HAP-1 (cell line): ENCODE results near the gene SLC44A1.

Experiments
- DNase-seq, 2 experiments: peaks; one replicate each; pipeline ENCODE4 v3.0.0-alpha.2; 2016 to 2020; ENCODE audit warnings: low spot score in 2 of 2
- H3K27me3 ChIP-seq: fragments of 250-450 bp; sonication (Bioruptor Pico); 2 replicates; pipeline ENCODE4 v1.5.1; 2020; ENCODE audit warnings: low read depth, mild to moderate bottlenecking, moderate library complexity
- H3K36me3 ChIP-seq: fragments of 250-450 bp; sonication (Bioruptor Pico); replicated peaks from 2 replicates; pipeline ENCODE4 v1.5.1; 2020; ENCODE audit warnings: mild to moderate bottlenecking
- H3K4me1 ChIP-seq: fragments of 250-450 bp; sonication (Bioruptor Pico); 2 replicates; pipeline ENCODE4 v1.5.1; 2020; ENCODE audit warnings: mild to moderate bottlenecking
- H3K4me3 ChIP-seq: fragments of 250-450 bp; sonication (Bioruptor Pico); 2 replicates; pipeline ENCODE4 v1.5.1; 2020; ENCODE audit warnings: mild to moderate bottlenecking, moderate library complexity
- H3K9me3 ChIP-seq: fragments of 250-450 bp; sonication (Bioruptor Pico); 2 replicates; pipeline ENCODE4 v1.5.1; 2020; ENCODE audit warnings: mild to moderate bottlenecking, moderate library complexity
- in situ Hi-C: fragments of 300-500 bp; cut with MboI; formaldehyde crosslinking; loops from 3 replicates; pipeline ENCODE4 v1.14.3; 2020; ENCODE audit warnings: low sequenced_read_pairs, inconsistent platforms, mixed read lengths

SLC44A1 gene

DNA sequence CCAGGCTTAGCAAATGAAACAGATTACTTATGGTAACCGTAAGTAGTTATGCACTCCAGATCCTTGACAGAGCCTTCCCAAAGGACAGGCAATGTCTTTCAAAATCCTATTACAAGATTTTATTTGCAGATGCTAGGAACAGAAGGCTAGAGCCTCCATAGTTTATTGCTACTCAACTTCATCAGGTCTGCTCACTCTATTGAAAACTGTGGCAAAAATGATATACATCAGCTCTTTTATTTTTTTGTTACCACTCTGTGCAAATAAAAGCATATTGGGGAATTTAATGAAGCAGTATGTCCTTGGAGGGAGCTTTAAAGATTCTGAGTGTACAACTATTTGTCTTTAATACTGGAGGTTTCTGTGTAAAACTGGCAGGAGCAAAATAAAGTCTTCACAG, 46.5 kb downstream of the SLC44A1 start:
- peaks cover 60% of the 10 kb centered on the region for H3K4me1 ChIP-seq
- no peak overlapping the region for H3K4me3 ChIP-seq
- in situ Hi-C loops: no loop called here
- H3K27me3 ChIP-seq: no peaks in the 10 kb centered on the region
- no peaks in the 10 kb centered on the region for H3K9me3 ChIP-seq
- H3K36me3 ChIP-seq: no peaks in the 10 kb centered on the region
- DNase-seq: no peak

DNA sequence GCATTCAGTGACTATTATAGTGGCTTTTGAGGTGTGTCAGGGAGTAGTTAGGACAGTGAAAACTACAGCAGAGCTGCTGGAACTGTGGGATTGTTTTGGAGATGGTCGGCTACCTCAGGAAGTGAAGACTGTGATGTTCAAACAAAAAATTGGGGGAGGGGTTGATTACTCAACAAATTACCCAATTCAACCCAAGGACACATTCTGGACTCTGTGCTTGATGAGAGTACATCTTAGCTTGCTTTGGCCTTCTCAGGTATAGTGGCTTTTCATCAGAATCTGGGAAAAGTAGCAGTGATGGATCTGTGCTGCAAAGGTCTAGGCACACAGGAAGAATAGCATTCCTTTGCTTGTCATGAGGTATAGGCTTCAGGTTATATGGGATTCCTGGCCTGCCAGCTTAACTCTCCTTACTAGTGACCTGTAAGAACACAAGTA, 47.0 kb downstream of the SLC44A1 start:
- H3K36me3 ChIP-seq: no peaks in the 10 kb centered on the region
- H3K27me3 ChIP-seq: no peaks in the 10 kb centered on the region
- in situ Hi-C loops: no loop called here
- DNase-seq: no peak
- peaks cover 65% of the 10 kb centered on the region for H3K4me1 ChIP-seq
- no peaks in the 10 kb centered on the region for H3K9me3 ChIP-seq
- H3K4me3 ChIP-seq: no peak overlapping the region

DNA sequence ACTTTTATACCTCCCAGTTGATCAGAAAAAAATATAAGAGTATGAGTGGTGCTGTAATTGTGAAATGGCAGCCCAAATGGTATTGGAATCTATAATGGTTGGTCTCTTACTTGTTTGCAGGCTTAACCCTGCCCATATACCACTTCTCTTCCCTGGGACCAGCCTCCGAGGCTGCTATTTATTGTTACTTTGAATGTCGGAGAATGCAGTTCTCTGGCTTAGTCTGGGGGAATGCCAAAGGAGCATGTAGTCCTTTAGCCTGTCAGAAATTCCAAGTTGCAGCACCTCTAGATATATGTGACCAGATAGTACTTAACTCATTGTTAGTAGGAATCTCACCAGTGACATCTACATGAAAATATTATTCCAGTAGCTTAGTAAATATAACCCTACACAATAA, 47.5 kb downstream of the SLC44A1 start:
- H3K9me3 ChIP-seq: no peaks in the 10 kb centered on the region
- in situ Hi-C loops: no loop called here
- peaks cover 69% of the 10 kb centered on the region for H3K4me1 ChIP-seq
- H3K27me3 ChIP-seq: no peaks in the 10 kb centered on the region
- no peak overlapping the region for H3K4me3 ChIP-seq
- peak in 1 of 2 experiments; percentile 14 for DNase-seq
- no peaks in the 10 kb centered on the region for H3K36me3 ChIP-seq

DNA sequence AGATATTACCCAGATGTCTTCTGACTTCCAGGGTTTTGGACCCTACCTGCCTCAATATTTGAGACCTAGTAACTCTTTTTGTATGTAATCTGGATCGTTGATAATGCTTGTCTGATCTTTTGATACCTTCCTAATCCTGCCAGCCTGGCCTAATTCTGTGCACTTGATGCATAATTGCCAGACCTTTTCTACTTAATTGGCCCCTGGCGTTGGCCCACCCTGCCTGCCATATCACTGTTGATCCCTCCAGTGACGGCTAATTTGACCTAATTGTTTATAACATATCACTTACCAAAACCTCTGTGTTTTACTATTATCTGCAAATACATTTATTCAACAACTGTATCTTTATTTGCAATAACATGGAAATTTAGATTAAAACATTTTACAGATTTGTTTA, 49.0 kb downstream of the SLC44A1 start:
- H3K9me3 ChIP-seq: no peaks in the 10 kb centered on the region
- DNase-seq: no peak
- H3K4me1 ChIP-seq: peaks cover 72% of the 10 kb centered on the region
- no peak overlapping the region for H3K4me3 ChIP-seq
- H3K27me3 ChIP-seq: no peaks in the 10 kb centered on the region
- in situ Hi-C loops: no loop called here
- no peaks in the 10 kb centered on the region for H3K36me3 ChIP-seq

DNA sequence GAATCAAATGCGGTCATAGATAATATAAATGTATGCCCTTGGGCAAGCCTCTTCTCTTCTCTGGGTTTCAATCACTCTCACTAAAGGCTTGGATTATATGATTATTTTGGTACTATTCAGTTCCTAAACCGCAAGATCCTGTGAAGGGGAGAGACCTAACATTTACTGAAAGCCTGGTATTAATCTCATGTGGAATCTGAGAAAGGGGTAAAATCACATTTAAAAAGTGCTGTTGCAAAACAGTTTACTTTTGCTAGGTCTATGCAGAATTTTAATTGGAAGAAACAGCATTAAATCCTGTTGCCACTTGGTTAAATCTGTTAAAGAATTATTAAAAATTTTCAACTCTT, 50.7 kb downstream of the SLC44A1 start:
- no peaks in the 10 kb centered on the region for H3K9me3 ChIP-seq
- H3K27me3 ChIP-seq: no peaks in the 10 kb centered on the region
- H3K36me3 ChIP-seq: no peaks in the 10 kb centered on the region
- peak in 1 of 2 experiments; percentile 76 for DNase-seq
- in situ Hi-C loops: no loop called here
- H3K4me1 ChIP-seq: peaks cover 57% of the 10 kb centered on the region
- H3K4me3 ChIP-seq: no peak overlapping the region

DNA sequence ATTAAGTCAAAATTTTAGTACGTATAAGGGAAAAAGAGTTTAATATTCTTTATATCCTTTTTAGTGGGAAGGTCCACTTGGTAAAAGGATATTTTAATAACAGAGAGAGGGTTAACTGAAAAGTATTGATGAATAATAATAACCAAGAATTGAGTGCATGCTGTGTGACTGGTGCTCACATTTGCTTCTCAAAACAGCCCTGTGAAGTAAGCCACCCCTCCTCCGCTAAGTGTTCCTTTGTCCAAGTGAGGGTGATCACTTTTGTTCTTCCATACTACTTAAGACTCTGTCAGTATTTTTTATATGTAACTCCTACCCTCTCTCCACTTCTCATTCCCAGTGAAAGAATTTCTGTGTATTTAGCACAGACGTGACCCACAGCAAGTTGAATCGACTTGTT, 51.5 kb downstream of the SLC44A1 start:
- Histone ChIP-seq H3K9me3 (no peaks in the 10 kb centered on the region), H3K4me3 (no peak overlapping the region), H3K27me3 (no peaks in the 10 kb centered on the region), H3K36me3 (no peaks in the 10 kb centered on the region; the same call in 1 of the 2 replicates), H3K4me1 (peaks cover 49% of the 10 kb centered on the region)
- in situ Hi-C loops: no loop called here
- DNase-seq: peak; percentile 52 to 62

DNA sequence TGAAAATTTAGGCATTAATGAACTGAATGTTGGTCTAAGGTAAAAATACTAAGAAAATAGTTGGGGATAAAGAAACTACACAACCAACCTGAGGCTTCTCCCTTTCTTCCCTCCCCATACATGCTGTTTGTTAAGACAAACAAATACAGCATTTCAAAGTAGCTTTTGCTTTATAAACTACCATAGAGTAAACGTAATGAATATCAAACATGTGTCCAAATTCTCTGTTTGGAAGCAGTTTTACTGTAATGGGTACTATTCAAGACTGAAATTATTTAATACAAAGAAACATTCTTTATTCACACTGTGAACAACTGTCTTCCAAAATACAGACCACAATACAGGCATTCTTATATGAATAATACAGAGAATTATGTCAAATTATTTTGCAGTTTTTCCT, 52.0 kb downstream of the SLC44A1 start:
- Histone ChIP-seq H3K36me3 (no peaks in the 10 kb centered on the region; the same call in 1 of the 2 replicates), H3K4me1 (peaks cover 45% of the 10 kb centered on the region), H3K4me3 (no peak overlapping the region), H3K27me3 (no peaks in the 10 kb centered on the region), H3K9me3 (no peaks in the 10 kb centered on the region)
- in situ Hi-C loops: no loop called here
- no peak for DNase-seq

DNA sequence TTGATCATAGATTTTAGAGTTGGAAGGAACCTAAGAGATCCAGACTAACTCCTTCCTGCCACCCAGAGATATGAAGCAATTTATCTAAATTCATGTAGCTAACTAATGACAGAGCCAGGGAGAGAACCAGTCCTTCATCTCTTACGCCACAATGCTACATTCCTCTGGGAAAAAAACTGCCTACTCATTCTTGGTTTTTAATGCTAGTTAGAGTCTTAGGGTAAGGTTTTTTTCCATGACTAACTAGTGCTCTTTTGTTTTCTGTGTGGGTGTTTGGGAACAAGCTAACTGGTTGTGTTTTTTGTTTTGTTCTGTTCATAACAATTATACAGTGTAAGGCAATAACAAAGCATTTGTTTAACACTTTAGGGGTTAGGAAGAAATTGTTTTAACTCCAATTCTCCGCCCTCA, 52.4 kb downstream of the SLC44A1 start:
- Histone ChIP-seq H3K4me1 (peaks cover 40% of the 10 kb centered on the region), H3K36me3 (no peaks in the 10 kb centered on the region; the same call in 1 of the 2 replicates), H3K9me3 (no peaks in the 10 kb centered on the region), H3K4me3 (no peak overlapping the region), H3K27me3 (no peaks in the 10 kb centered on the region)
- DNase-seq: peak in 1 of 2 experiments; percentile 43
- in situ Hi-C loops: no loop called here

DNA sequence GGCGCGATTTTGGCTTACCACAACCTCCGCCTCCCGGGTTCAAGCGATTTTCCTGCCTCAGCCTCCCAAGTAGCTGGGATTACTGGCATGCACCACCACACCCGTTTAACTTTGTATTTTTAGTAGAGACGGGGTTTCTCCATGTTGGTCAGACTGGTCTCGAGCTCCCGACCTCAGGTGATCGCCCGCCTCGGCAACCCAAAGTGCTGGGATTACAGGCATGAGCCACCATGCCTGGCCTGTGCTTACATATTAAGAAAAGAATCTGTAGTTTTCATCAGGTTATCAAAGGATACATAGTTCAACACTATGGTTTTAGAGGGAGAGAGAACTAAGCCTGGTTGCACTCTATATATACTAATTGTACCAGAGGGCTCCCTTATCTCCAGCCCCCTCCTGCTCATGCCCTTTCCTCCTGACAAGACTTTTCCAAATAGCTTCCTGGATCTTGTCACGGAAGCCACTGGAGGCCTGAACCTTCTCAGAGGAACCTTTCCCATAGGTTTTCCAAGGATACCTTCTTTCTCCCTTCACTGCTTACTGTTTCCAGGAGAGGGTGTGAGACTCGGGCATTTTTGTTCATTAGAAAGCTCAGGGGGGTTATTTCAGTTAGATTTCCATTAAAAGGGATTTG, 53.1 kb downstream of the SLC44A1 start:
- no peak for DNase-seq
- Histone ChIP-seq H3K27me3 (no peaks in the 10 kb centered on the region), H3K4me1 (peaks cover 34% of the 10 kb centered on the region), H3K4me3 (no peak overlapping the region), H3K9me3 (no peaks in the 10 kb centered on the region), H3K36me3 (no peaks in the 10 kb centered on the region; the same call in 1 of the 2 replicates)
- in situ Hi-C loops: no loop called here

DNA sequence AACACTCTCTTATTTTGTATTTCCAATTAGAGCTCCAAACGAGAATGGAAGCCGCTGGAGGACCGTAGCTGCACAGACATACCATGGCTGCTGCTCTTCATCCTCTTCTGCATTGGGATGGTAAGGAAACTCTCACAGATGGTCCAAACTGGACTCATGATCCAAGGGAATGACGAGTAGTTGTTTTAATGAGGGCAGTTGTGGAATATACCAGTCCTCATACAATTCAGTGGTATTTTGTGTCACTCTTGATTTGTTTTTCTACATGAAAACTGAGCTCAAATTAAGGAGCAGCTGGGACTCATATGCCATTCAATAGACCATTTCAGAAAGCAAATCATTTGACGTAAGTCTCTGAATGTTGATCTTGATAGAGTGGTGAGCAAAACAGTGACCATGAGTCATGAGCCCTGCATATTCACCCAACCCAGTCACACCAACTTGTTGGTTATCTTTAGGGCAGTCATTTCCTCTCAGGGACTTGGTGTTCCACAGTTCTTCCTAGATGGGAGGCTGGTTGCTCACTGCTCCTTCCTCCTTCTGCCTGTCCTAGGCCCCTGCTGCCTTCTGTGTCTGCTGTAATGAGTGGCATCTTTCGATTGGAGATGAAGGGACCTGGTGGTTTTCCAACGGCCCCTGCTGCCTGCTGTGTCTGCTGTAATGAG, 54.9 kb downstream of the SLC44A1 start:
- DNase-seq: no peak
- Histone ChIP-seq H3K4me1 (peaks cover 34% of the 10 kb centered on the region), H3K27me3 (no peaks in the 10 kb centered on the region), H3K36me3 (no peaks in the 10 kb centered on the region; the same call in 1 of the 2 replicates), H3K9me3 (no peaks in the 10 kb centered on the region), H3K4me3 (no peak overlapping the region)
- in situ Hi-C loops: no loop called here

DNA sequence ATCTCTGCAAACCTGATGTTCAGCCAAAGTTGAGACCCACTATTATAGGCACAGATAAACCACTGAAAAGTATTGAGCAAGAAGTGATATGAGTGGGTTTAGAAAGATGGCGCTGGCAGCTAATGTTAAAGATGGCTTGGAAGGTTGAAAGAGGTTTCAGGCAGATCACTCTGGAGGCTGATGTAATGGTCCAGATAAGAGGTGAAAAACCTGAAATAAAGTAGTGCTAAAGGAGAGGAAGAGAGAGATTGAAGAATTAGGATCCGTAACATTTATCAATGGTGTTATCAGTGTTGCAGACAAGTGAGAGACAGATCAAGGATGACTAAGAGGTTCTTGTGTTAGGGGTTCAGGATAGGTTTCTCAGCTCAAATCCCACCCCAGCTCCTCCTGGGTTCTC, 58.3 kb downstream of the SLC44A1 start:
- no peaks in the 10 kb centered on the region for H3K9me3 ChIP-seq
- in situ Hi-C loops: no loop called here
- peaks cover 2% of the 10 kb centered on the region; the same call in 1 of the 2 replicates for H3K4me1 ChIP-seq
- DNase-seq: no peak
- H3K4me3 ChIP-seq: no peak overlapping the region
- no peaks in the 10 kb centered on the region; the same call in 1 of the 2 replicates for H3K36me3 ChIP-seq
- H3K27me3 ChIP-seq: no peaks in the 10 kb centered on the region

DNA sequence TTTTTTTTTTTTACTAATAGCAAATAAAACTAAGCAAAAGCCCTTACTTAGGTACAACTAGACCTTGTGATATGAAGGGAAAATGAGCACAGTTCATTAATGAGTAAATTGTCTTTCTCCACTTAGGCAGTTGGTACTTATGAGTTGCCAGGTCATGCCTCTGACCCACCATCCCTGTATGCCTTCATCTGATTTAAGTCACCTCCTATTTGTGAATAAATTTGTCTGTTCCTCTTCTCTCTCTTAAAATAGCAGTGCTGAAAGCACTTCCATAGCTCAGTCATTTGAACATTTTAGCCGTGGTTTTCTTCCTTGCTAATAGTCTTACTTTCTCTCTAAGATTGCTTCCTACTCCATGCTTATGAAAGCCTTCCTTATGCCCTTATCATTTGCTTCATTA, 61.4 kb downstream of the SLC44A1 start:
- no peak overlapping the region for H3K4me3 ChIP-seq
- in situ Hi-C loops: no loop called here
- peaks cover 16% of the 10 kb centered on the region for H3K4me1 ChIP-seq
- H3K9me3 ChIP-seq: no peaks in the 10 kb centered on the region
- H3K36me3 ChIP-seq: no peaks in the 10 kb centered on the region; the same call in 1 of the 2 replicates
- H3K27me3 ChIP-seq: no peaks in the 10 kb centered on the region
- no peak for DNase-seq

DNA sequence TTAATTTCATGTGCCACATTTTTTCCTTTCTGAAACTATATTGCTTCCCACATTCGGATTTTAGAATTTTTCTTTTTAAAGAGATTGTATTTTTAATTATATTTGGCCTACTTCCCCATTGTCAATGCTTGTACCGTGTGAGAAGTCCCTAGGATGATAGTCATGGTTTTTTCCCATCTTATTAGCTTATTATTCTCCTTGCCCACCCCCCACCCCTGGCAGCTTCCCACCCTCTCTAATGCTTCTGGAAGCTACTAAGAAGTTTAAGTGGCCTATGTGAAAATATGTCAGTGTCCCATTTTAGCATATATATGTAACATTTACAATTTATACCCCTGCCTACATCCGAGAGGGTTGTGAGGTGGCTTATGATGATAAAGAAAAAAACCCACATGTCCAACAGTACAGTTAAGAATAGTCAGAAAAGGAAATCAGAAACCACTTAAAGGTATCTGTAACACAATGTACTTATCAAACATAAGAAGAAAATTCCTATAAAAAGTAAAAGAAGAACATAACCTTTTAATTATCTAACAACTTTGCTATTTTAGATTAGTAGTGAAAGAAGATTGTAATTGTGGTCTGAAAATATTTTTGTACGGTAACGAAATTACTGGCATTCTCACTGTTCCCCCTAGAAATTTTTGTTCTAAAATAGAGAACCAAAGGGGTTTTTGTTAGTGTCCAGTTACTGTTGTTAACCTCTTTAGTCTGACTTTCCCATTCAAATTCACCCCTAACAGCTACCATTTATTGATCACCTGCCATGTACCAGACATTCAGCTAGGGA, 62.1 kb downstream of the SLC44A1 start:
- H3K27me3 ChIP-seq: no peaks in the 10 kb centered on the region
- DNase-seq: no peak
- H3K4me1 ChIP-seq: peaks cover 16% of the 10 kb centered on the region
- no peak overlapping the region for H3K4me3 ChIP-seq
- in situ Hi-C loops: no loop called here
- no peaks in the 10 kb centered on the region for H3K9me3 ChIP-seq
- no peaks in the 10 kb centered on the region for H3K36me3 ChIP-seq

DNA sequence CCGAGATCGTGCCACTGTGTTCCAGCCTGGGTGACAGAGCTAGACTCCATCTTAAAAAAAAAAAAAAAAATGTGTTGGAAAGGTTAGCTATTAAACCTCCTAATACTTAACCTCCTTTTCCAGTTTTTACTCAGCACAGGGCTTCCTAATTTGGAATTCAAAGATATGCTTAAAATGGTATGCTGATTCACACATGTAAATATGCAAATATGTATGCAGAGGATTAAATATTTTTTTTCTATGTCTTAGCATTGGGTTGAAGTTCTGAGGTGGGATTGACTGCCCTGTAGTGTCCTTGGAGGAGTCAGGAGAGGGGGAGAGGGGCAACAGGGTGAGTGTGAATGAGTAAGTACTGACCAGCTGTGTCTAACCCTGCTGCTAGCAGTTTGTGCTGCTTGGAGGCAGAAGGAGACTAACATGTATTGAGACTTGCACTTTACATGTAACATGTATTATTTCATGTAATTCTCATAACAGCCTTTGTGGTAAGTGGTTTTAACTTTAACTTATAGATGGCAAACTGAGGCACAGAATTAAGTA, 63.2 kb downstream of the SLC44A1 start:
- no peak for DNase-seq
- H3K4me1 ChIP-seq: peaks cover 16% of the 10 kb centered on the region
- no peak overlapping the region for H3K4me3 ChIP-seq
- in situ Hi-C loops: no loop called here
- no peaks in the 10 kb centered on the region for H3K27me3 ChIP-seq
- no peaks in the 10 kb centered on the region for H3K36me3 ChIP-seq
- H3K9me3 ChIP-seq: no peaks in the 10 kb centered on the region
